Measurements from ENCODE around the gene NASP. TPM values are rescaled to one million over a fixed set of nuclear protein-coding genes. Genes with fewer than 3 reads are reported as not detected.

Gene NASP
- total and polyA plus RNA-seq, 12 donors = 26.6 to 127 (median 31.1) TPM

GRCh38 chr1:45621895-45622523 is 38.2 kb downstream of the NASP start:
- Histone ChIP-seq H3K36me3 (peaks cover 0 to 85% (median 20%) of the 10 kb centered on the region in 9 donors), H3K9me3 (no peaks in the 10 kb centered on the region), H3K27me3 (no peaks in the 10 kb centered on the region), H3K27ac (peak overlapping the region in 9 of 10 donors; percentile 31 to 77 (median 63)), H3K4me3 (peak overlapping the region in 6 of 10 donors; percentile 23 to 55 (median 44)), H3K4me1 (peaks cover 6 to 46% (median 25%) of the 10 kb centered on the region in 9 donors)
- intact Hi-C loops (cut with DNase I) = loop anchor here in 1 of 10 donors (10.0 kb wide), 1 partner anchor 63 kb away; the partner anchor contains the start of genes GPBP1L1 and TMEM69
- peak in 7 of 8 donors; percentile 3 to 44 (median 16) for ATAC-seq
- TF ChIP-seq, protein P1, sequence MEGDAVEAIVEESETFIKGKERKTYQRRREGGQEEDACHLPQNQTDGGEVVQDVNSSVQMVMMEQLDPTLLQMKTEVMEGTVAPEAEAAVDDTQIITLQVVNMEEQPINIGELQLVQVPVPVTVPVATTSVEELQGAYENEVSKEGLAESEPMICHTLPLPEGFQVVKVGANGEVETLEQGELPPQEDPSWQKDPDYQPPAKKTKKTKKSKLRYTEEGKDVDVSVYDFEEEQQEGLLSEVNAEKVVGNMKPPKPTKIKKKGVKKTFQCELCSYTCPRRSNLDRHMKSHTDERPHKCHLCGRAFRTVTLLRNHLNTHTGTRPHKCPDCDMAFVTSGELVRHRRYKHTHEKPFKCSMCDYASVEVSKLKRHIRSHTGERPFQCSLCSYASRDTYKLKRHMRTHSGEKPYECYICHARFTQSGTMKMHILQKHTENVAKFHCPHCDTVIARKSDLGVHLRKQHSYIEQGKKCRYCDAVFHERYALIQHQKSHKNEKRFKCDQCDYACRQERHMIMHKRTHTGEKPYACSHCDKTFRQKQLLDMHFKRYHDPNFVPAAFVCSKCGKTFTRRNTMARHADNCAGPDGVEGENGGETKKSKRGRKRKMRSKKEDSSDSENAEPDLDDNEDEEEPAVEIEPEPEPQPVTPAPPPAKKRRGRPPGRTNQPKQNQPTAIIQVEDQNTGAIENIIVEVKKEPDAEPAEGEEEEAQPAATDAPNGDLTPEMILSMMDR (IDR thresholded peaks at IDR 0.05) = no peak
- no peak for DNase-seq
- WGBS, 2 donors = 64% methylated on average over 18 of the region's 18 CpGs

DNA sequence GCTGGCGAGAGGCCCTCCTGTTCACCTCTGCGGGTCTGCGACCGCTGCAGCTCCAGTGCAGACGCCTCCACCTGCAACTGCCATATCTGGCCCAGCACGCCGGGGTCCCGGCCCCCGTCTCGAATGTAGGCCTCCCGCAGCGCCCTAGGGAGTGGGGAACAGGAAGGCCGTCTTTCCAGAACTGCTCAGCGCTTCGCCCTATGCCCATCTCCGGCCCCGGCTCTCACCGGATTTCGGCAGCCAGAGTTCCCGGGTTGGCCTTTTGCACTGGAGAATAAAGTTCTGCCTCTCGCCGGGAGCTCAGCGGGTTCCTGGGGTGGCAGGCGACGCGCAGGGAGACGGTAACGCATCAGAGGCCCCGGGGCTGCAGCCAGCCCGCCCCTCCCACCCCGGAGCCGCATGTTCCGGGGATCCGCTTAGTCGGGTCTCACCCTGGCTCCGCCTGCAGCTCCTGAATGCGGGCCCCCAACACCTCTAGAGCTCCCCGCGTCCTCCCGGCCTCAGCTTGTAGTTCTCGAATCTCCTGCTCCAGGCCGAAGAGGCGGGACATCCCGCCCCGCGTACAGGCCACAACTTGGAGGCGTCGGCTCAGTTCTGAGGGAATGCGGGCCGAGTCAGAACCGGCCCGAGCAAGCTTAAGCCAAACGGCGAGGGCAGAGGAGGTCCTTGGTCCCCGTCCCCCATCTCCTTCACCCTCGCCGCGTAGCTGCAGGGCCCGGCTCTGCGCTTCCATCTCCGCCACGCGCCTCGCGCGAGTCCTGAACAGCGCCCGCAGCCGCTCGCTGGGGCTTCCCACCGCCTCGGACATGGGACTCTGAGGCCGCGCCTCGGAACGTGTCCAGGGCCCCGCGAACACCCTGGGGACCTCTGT is 38.9 kb downstream of the NASP start:
- ATAC-seq (peak; percentile 14 to 48 (median 34)), DNase-seq (peak in 1 of 2 donors; percentile 39)
- Histone ChIP-seq H3K4me3 (peak overlapping the region in 9 of 10 donors; percentile 5 to 55 (median 26)), H3K4me1 (peaks cover 6 to 46% (median 25%) of the 10 kb centered on the region in 9 donors), H3K36me3 (peaks cover 0 to 85% (median 14%) of the 10 kb centered on the region in 9 donors), H3K27ac (peak overlapping the region in 7 of 10 donors; percentile 29 to 77 (median 62)), H3K9me3 (no peaks in the 10 kb centered on the region), H3K27me3 (no peaks in the 10 kb centered on the region)
- 47 to 51% methylated on average over 78 of the region's 78 CpGs for WGBS, 2 donors
- intact Hi-C loops (cut with DNase I) = loop anchor here in 1 of 10 donors (10.0 kb wide), 1 partner anchor 62 kb away; the partner anchor contains the start of genes GPBP1L1 and TMEM69
- TF ChIP-seq, protein P1 (IDR thresholded peaks at IDR 0.05) = no peak

DNA sequence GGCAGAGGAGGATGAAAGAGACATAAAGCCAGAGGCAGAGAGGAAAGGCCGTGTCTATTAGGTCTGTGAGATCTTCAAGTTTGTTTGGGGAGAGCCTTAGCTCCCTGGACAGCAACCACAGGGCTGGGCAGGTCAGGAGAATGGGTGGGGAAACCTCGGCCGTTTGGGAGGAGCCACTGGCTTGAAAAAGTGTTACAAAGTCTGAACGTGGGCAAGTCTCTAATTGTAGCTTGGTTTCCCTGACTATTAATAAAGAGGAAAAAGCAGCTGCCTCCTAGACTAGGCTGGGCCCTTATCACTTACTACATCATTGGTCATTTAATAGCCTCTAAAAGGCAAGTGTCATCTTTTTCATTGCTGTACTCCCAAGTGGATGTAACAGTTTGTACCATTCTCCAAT is 40.1 kb downstream of the NASP start, which contains the start of gene CCDC17:
Gene CCDC17 (minus strand): TSS at position 83 of the 400 bp plus-strand sequence. CDS start 145 bp downstream, outside the sequence.
- no peaks in the 10 kb centered on the region for H3K9me3 ChIP-seq
- peaks cover 6 to 49% (median 25%) of the 10 kb centered on the region in 9 donors for H3K4me1 ChIP-seq
- 29 to 31% methylated on average over 4 of the region's 4 CpGs for WGBS, 2 donors
- H3K27ac ChIP-seq = peak within 1 kb of the TSS in 5 of 10 donors; percentile 29 to 74 (median 47)
- DNase-seq = no peak
- peak in 1 of 8 donors; percentile 12 for ATAC-seq
- intact Hi-C loops (cut with DNase I) = loop anchor here in 1 of 10 donors (10.0 kb wide), 1 partner anchor 61 kb away; the partner anchor contains the start of genes GPBP1L1 and TMEM69
- peaks cover 0 to 86% (median 21%) of the 10 kb centered on the region in 9 donors for H3K36me3 ChIP-seq
- peak within 1 kb of the TSS in 9 of 10 donors; percentile 5 to 55 (median 26) for H3K4me3 ChIP-seq
- TF ChIP-seq, protein P1 (IDR thresholded peaks at IDR 0.05) = no peak
- H3K27me3 ChIP-seq = no peaks in the 10 kb centered on the region

DNA sequence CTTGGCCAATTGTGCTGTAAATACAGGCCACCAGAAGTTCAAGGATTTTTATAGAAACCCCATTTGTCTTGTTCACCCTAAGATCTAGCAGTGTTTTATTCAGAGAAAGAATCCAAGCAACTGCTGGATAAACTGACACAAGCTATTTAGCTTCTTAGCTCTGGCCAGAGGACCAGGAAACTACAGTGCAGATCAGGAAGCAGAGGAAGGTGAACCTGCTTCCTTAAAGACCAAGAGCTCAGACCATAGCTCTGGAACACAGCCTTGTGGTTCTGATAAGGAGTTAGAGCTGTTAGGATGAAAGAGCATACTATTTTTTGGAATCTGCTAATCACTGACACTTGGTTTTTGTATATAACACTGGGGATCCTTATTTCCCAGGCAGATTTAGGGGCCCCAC is 45.2 kb downstream of the NASP start:
- Histone ChIP-seq H3K9me3 (no peaks in the 10 kb centered on the region), H3K4me1 (peaks cover 0 to 13% (median 0%) of the 10 kb centered on the region in 9 donors), H3K4me3 (no peak overlapping the region), H3K27me3 (no peaks in the 10 kb centered on the region), H3K27ac (no peak overlapping the region), H3K36me3 (peaks cover 0 to 95% (median 65%) of the 10 kb centered on the region in 9 donors)
- peak in 4 of 8 donors; percentile 44 to 56 (median 52) for ATAC-seq
- TF ChIP-seq, protein P1 (IDR thresholded peaks at IDR 0.05) = no peak
- no peak for DNase-seq
- intact Hi-C loops (cut with DNase I) = loop anchor here in 2 of 10 donors (5.0 to 10.0 kb wide), 2 partner anchors 56 to 117 kb away; partner anchors contain the start of genes GPBP1L1 (in 1 of the 2) and TMEM69 (in 1 of the 2)
